MCF 10A (cell line): ENCODE data around the gene LPAR6. TPM values are rescaled to one million over a fixed set of nuclear protein-coding genes. Genes with fewer than 3 reads are reported as not detected.
A peak's percentile ranks its signal among the peaks of the same experiment; 100 is the strongest.

Experiments
- BruUV-seq: library from RNA; stranded (reverse); fragments of 400-500 nt; replicated peaks from 2 replicates; lab custom pipeline; 2021; lab: Mats Ljungman, UMichigan
- CTCF ChIA-PET: fragments of 300-600 bp; sonication (Branson Sonifier 250); formaldehyde crosslinking; extraction: SDS; loops from one replicate; lab custom pipeline; 2021; ENCODE audit warnings: antibody characterized with exemption, inconsistent platforms; lab: Yijun Ruan, JAX
- POLR2A ChIA-PET: fragments of 300-600, 350-650 bp; sonication (Branson Sonifier 250); formaldehyde crosslinking; extraction: SDS; loops from one replicate; lab custom pipeline; 2020; ENCODE audit warnings: antibody characterized with exemption, inconsistent platforms; lab: Yijun Ruan, JAX
- DNase-seq: peaks from one replicate; pipeline ENCODE4 v3.0.0-alpha.2; 2018; ENCODE audit not compliant: unreplicated experiment
- H3K27ac Mint-ChIP-seq: one replicate; pipeline ENCODE4 v1.8.0; 2022; ENCODE audit warnings: mild to moderate bottlenecking, low read depth, mixed read lengths; ENCODE audit not compliant: unreplicated experiment
- H3K27me3 Mint-ChIP-seq: one replicate; pipeline ENCODE4 v1.8.0; 2022; ENCODE audit warnings: mixed read lengths; ENCODE audit not compliant: insufficient read depth, unreplicated experiment
- H3K36me3 Mint-ChIP-seq: one replicate; pipeline ENCODE4 v1.8.0; 2022; ENCODE audit warnings: mild to moderate bottlenecking, moderate library complexity, mixed read lengths; ENCODE audit not compliant: insufficient read depth, unreplicated experiment
- H3K4me1 Mint-ChIP-seq: one replicate; pipeline ENCODE4 v1.8.0; 2022; ENCODE audit warnings: mixed read lengths; ENCODE audit not compliant: insufficient read depth, unreplicated experiment
- H3K4me3 Mint-ChIP-seq: one replicate; pipeline ENCODE4 v1.8.0; 2022; ENCODE audit warnings: mild to moderate bottlenecking, moderate library complexity, mixed read lengths; ENCODE audit not compliant: unreplicated experiment
- H3K9me3 Mint-ChIP-seq: one replicate; pipeline ENCODE4 v1.8.0; 2022; ENCODE audit warnings: mixed read lengths; ENCODE audit not compliant: unreplicated experiment
- CTCF ChIP-seq: fragments of 200-600 bp; IDR thresholded peaks from one replicate; pipeline ENCODE4 v1.8.0; 2022; ENCODE audit warnings: antibody characterized with exemption, mild to moderate bottlenecking; ENCODE audit not compliant: unreplicated experiment
- intact Hi-C: fragments of 100-400 bp; cut with micrococcal nuclease; formaldehyde crosslinking; loops from 2 replicates; pipeline ENCODE4 v1.14.1; 2022
- total RNA-seq: library from RNA; stranded (reverse); gene quantifications from 2 replicates; pipeline ENCODE4 v1.2.3, GENCODE V29; 2022

The LPAR6 gene
- total RNA-seq, 1 experiment from 2014 or later = 3.1 TPM

- Mint-ChIP-seq H3K27me3 (no peaks in the 10 kb centered on the region), H3K36me3 (peaks cover 23% of the 10 kb centered on the region), H3K9me3 (no peaks in the 10 kb centered on the region), H3K27ac (no peak overlapping the region), H3K4me1 (peaks cover 20% of the 10 kb centered on the region), H3K4me3 (no peak overlapping the region)
- ChIA-PET POLR2A (interaction anchor here (1.2 to 1.8 kb wide), 4 partner anchors 22 to 98 kb away, joined by 3 to 6 read pairs (median 4); partner anchors contain the start of genes LPAR6 and RCBTB2), CTCF (no interaction called here)
- intact Hi-C loops = no loop called here
- BruUV-seq = no TSS peak
- DNase-seq = no peak
- TF ChIP-seq CTCF = no peak
Observed at GRCh38 chr13:48434200-48434599, 21.3 kb upstream of the LPAR6 start.

- intact Hi-C loops = no loop called here
- Mint-ChIP-seq H3K9me3 (no peaks in the 10 kb centered on the region), H3K36me3 (peaks cover 17% of the 10 kb centered on the region), H3K27me3 (no peaks in the 10 kb centered on the region), H3K27ac (peak overlapping the region; percentile 94), H3K4me1 (peaks cover 14% of the 10 kb centered on the region), H3K4me3 (peak overlapping the region; percentile 54)
- BruUV-seq = no TSS peak
- TF ChIP-seq CTCF = no peak
- POLR2A ChIA-PET = interaction anchor here (0.7 to 1.6 kb wide), 5 partner anchors 11 to 26 kb away, joined by 3 to 9 read pairs (median 4); no protein-coding TSS in a partner anchor
- peak; percentile 27 for DNase-seq
- CTCF ChIA-PET = interaction anchor here (0.6 kb wide), 1 partner anchor 669 kb away, joined by 3 read pairs; no protein-coding TSS in a partner anchor
Observed at GRCh38 chr13:48431987-48432615, 19.2 kb upstream of the LPAR6 start.

- Mint-ChIP-seq H3K27me3 (no peaks in the 10 kb centered on the region), H3K27ac (peak overlapping the region; percentile 94), H3K4me1 (peaks cover 8% of the 10 kb centered on the region), H3K36me3 (peaks cover 17% of the 10 kb centered on the region), H3K9me3 (no peaks in the 10 kb centered on the region), H3K4me3 (no peak overlapping the region)
- intact Hi-C loops = no loop called here
- ChIA-PET CTCF (no interaction called here), POLR2A (interaction anchor here (0.6 to 1.6 kb wide), 5 partner anchors 17 to 196 kb away, joined by 3 to 9 read pairs (median 4); no protein-coding TSS in a partner anchor)
- no peak for DNase-seq
- no peak for TF ChIP-seq CTCF
- no TSS peak for BruUV-seq
Observed at GRCh38 chr13:48431431-48431830, 18.5 kb upstream of the LPAR6 start.

- BruUV-seq = no TSS peak
- TF ChIP-seq CTCF = no peak
- peaks cover 11% of the 10 kb centered on the region for H3K36me3 Mint-ChIP-seq
- ChIA-PET CTCF (interaction anchor here (0.6 to 0.9 kb wide), 2 partner anchors 16 to 127 kb away, joined by 3 to 5 read pairs; no protein-coding TSS in a partner anchor), POLR2A (interaction anchor here (1.2 kb wide), 1 partner anchor 30 kb away, joined by 4 read pairs; no protein-coding TSS in a partner anchor)
- peak overlapping the region; percentile 12 for H3K27ac Mint-ChIP-seq
- peaks cover 8% of the 10 kb centered on the region for H3K4me1 Mint-ChIP-seq
- no peak overlapping the region for H3K4me3 Mint-ChIP-seq
- DNase-seq = no peak
- intact Hi-C loops = no loop called here
- H3K9me3 Mint-ChIP-seq = no peaks in the 10 kb centered on the region
- no peaks in the 10 kb centered on the region for H3K27me3 Mint-ChIP-seq
Observed at GRCh38 chr13:48429886-48430285, 17.0 kb upstream of the LPAR6 start.
